Measurements from ENCODE around the gene LNPEP.

GRCh38 chr5:96922499-96923244 lies 13.2 kb upstream of the LNPEP start:
- TF ChIP-seq CTCF (conservative IDR thresholded peaks at IDR 0.05; ENCODE audit: low read depth, low read length) (no peak), RAD21 (IDR thresholded peaks at IDR 0.05; ENCODE audit: low read length) (no peak), RCOR1 (IDR thresholded peaks at IDR 0.05; ENCODE audit: insufficient replicate concordance, low read length) (no peak), FOS (IDR thresholded peaks at IDR 0.05; ENCODE audit: low read depth, low read length) (no peak), POLR2A (IDR thresholded peaks at IDR 0.05; ENCODE audit: low read depth, low read length) (no peak), MAFK (IDR thresholded peaks at IDR 0.05; ENCODE audit: low read depth, low read length) (no peak), BHLHE40 (IDR thresholded peaks at IDR 0.05; ENCODE audit: low read depth, low read length) (no peak), MAZ (IDR thresholded peaks at IDR 0.05; ENCODE audit: borderline replicate concordance, low read depth, low read length) (no peak), MXI1 (IDR thresholded peaks at IDR 0.05; ENCODE audit: borderline replicate concordance, low read depth, low read length) (no peak), SMC3 (IDR thresholded peaks at IDR 0.05; ENCODE audit: low read depth, low read length) (no peak), CEBPB (IDR thresholded peaks at IDR 0.05; ENCODE audit: low read depth, low read length) (no peak), USF2 (IDR thresholded peaks at IDR 0.05; ENCODE audit: low read depth, low read length) (no peak)
